SHP77 treated with DMSO at 0.1 percent for 48 hours (cell line): ENCODE results near the gene MRPS10.

Source experiments
- DNase-seq: peaks from one replicate; lab custom pipeline; 2025; lab: John Stamatoyannopoulos, UW

Gene MRPS10

GRCh38 chr6:42217519-42218367 is at the start of gene MRPS10:
MRPS10 (minus strand) TSS chr6:42217861; CDS start chr6:42217849, 12 bp downstream.
- peak; percentile 88 for DNase-seq

- DNase-seq, result no peak
These were observed 48.9 kb upstream of the MRPS10 start for GRCh38 chr6:42266538-42266937.

- no peak for DNase-seq
These were observed 47.3 kb upstream of the MRPS10 start for GRCh38 chr6:42264852-42265390.

- no peak for DNase-seq
These were observed 46.6 kb upstream of the MRPS10 start for GRCh38 chr6:42264162-42264851.

GRCh38 chr6:42263165-42263728 is 45.6 kb upstream of the MRPS10 start:
- no peak for DNase-seq

- no peak for DNase-seq
These were observed 43.3 kb upstream of the MRPS10 start for GRCh38 chr6:42260972-42261371.

- DNase-seq, result no peak
These were observed 42.8 kb upstream of the MRPS10 start for GRCh38 chr6:42260396-42260888.

GRCh38 chr6:42259841-42260395 is 42.3 kb upstream of the MRPS10 start:
- no peak for DNase-seq

GRCh38 chr6:42259286-42259685 is 41.6 kb upstream of the MRPS10 start:
- DNase-seq, result no peak

GRCh38 chr6:42257614-42258013 is 40.0 kb upstream of the MRPS10 start:
- no peak for DNase-seq

GRCh38 chr6:42257063-42257462 is 39.4 kb upstream of the MRPS10 start:
- no peak for DNase-seq

- DNase-seq, result no peak
These were observed 37.4 kb upstream of the MRPS10 start for GRCh38 chr6:42255050-42255449.

GRCh38 chr6:42254505-42254904 is 36.8 kb upstream of the MRPS10 start:
- DNase-seq, result no peak

- peak; percentile 42 for DNase-seq
These were observed 34.4 kb upstream of the MRPS10 start for GRCh38 chr6:42251911-42252637.

- no peak for DNase-seq
These were observed 33.8 kb upstream of the MRPS10 start for GRCh38 chr6:42251500-42251899.

GRCh38 chr6:42250274-42250931 is 32.7 kb upstream of the MRPS10 start:
- no peak for DNase-seq

- DNase-seq, result no peak
These were observed 31.6 kb upstream of the MRPS10 start for GRCh38 chr6:42249279-42249678.

GRCh38 chr6:42243046-42243445 is 25.4 kb upstream of the MRPS10 start:
- no peak for DNase-seq

- DNase-seq, result no peak
These were observed 24.3 kb upstream of the MRPS10 start for GRCh38 chr6:42241915-42242314.

- no peak for DNase-seq
These were observed 22.2 kb upstream of the MRPS10 start for GRCh38 chr6:42239736-42240375.
